Stimulated activated naive B cell treated with anti-CD40 and anti-IgM and Interleukin-4, amounts not matched to agents 10 μg/mL and 1 μg/mL and 100 μg/mL, for 72 hours (primary cell): Measurements from ENCODE around the gene UGT1A6.
"Not testable (repeated sequence)": the region's sequence is repeated elsewhere in the genome, so short reads cannot be mapped to it uniquely, and the experiment has no call there.

ENCODE experiments used
- ATAC-seq, 2 donors: fragments of 150-1000 bp; cut with Tn5 transposase; replicated peaks; 2 replicates each; pipeline ENCODE4 v1.10.0; 2021; ENCODE audit warnings: moderate library complexity in 1 of 2
- DNase-seq: peaks from one replicate; pipeline ENCODE4 v3.0.0; 2021
- H3K27ac Mint-ChIP-seq: one replicate; pipeline ENCODE4 v1.8.0; 2022; ENCODE audit warnings: mild to moderate bottlenecking, mixed read lengths
- H3K27me3 Mint-ChIP-seq, 2 donors: one replicate each; pipeline ENCODE4 v1.8.0; 2022; ENCODE audit warnings: mixed read lengths in 2 of 2
- H3K36me3 Mint-ChIP-seq, 2 donors: one replicate each; pipeline ENCODE4 v1.8.0; 2022; ENCODE audit warnings: mixed read lengths in 2 of 2, mild to moderate bottlenecking in 1 of 2
- H3K4me1 Mint-ChIP-seq, 2 donors: one replicate each; pipeline ENCODE4 v1.8.0; 2022; ENCODE audit warnings: mixed read lengths in 2 of 2, mild to moderate bottlenecking in 1 of 2
- H3K4me3 Mint-ChIP-seq, 2 donors: one replicate each; pipeline ENCODE4 v1.8.0; 2022; ENCODE audit warnings: mild to moderate bottlenecking in 2 of 2, mixed read lengths in 2 of 2, moderate library complexity in 1 of 2
- H3K9me3 Mint-ChIP-seq, 2 donors: one replicate each; pipeline ENCODE4 v1.8.0; 2022; ENCODE audit warnings: mixed read lengths in 2 of 2, mild to moderate bottlenecking in 1 of 2

The UGT1A6 gene

GRCh38 chr2:233692648-233693047 is at the start of gene UGT1A6:
Gene UGT1A6 (plus strand): TSS chr2:233692890. CDS start chr2:233693005, 115 bp downstream.
- Mint-ChIP-seq H3K9me3 (no peaks in the 10 kb centered on the region), H3K27ac (no peak within 1 kb of the TSS), H3K4me1 (peaks cover 7 to 12% of the 10 kb centered on the region in 2 donors), H3K4me3 (no peak within 1 kb of the TSS), H3K27me3 (peaks cover 4 to 11% of the 10 kb centered on the region in 2 donors), H3K36me3 (peaks cover 0 to 2% of the 10 kb centered on the region in 2 donors)
- ATAC-seq (no peak), DNase-seq (no peak)

GRCh38 chr2:233643128-233643527 is 49.6 kb upstream of the UGT1A6 start:
- Mint-ChIP-seq H3K27ac (no peak overlapping the region), H3K36me3 (peaks cover 6 to 16% of the 10 kb centered on the region in 2 donors), H3K4me3 (no peak overlapping the region), H3K4me1 (peaks cover 0 to 6% of the 10 kb centered on the region in 2 donors), H3K9me3 (peaks cover 29 to 32% of the 10 kb centered on the region in 2 donors), H3K27me3 (peaks cover 16 to 28% of the 10 kb centered on the region in 2 donors)
- DNase-seq (no peak), ATAC-seq (no peak)

DNA sequence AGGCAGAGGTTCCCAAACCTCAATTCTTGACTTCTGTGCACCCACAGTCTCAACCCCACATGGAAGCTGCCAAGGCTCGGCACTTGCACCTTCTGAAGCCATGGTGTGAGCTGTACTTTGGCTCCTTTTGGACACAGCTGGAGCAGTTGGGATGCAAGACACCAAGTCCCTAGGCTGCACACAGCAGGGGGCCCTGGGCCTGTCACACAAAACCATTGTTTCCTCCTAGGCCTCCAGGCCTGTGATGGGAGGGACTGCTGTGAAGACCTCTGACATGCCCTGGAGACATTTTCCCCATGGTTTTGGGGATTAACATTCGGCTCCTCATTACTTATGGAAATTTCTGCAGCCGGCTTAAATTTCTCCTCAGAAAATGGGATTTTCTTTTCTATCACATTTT is 46.7 kb upstream of the UGT1A6 start:
- not testable (repeated sequence) for ATAC-seq, DNase-seq, H3K4me3 Mint-ChIP-seq, H3K27ac Mint-ChIP-seq, H3K4me1 Mint-ChIP-seq
- H3K27me3 Mint-ChIP-seq = peaks cover 16 to 36% of the 10 kb centered on the region in 2 donors
- H3K9me3 Mint-ChIP-seq = peaks cover 29 to 32% of the 10 kb centered on the region in 2 donors
- H3K36me3 Mint-ChIP-seq = peaks cover 6 to 16% of the 10 kb centered on the region in 2 donors

DNA sequence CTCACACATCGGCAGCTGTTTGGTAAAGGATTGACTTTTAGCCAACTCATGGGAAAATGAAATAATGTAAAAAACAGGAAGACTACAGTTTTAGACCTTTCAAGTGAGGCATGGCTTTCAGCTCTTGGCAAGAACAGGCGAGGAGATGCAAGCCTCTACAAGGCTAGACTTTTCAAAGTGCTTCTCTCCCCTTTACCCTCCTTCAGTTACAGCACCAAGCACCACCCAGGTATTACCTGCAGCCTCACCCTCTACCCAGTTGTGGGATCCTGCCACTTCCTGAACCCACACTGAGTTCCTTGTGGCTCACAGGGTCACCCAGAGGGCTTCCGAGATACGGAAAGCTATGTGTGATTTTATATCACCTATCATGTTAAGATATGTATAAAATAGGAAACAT is 41.7 kb upstream of the UGT1A6 start:
- Mint-ChIP-seq H3K9me3 (peaks cover 15 to 16% of the 10 kb centered on the region in 2 donors), H3K27ac (no peak overlapping the region), H3K4me3 (no peak overlapping the region), H3K27me3 (peaks cover 22 to 33% of the 10 kb centered on the region in 2 donors), H3K4me1 (no peaks in the 10 kb centered on the region), H3K36me3 (peaks cover 9 to 16% of the 10 kb centered on the region in 2 donors)
- ATAC-seq (no peak), DNase-seq (no peak)

DNA sequence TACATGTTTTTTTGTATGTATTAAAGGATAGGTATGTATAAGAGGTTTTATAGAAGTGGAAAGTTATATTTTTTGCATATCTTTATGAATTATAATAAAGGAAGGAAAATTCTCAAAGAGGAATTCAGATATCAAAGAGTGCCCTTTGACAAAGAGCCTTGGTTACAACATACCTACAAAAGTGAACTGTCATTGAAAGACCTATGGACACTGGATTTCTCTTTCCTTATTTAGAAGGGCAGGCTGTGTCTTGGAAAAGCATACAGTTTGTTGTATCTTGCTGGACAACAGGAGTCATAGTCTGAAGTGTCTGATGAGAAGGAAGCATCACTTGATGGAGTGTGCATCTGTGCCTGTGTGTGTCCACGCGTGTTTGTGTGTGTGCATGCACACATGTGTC is 41.3 kb upstream of the UGT1A6 start:
- Mint-ChIP-seq H3K27ac (no peak overlapping the region), H3K27me3 (peaks cover 21 to 29% of the 10 kb centered on the region in 2 donors), H3K4me3 (no peak overlapping the region), H3K36me3 (peaks cover 7 to 14% of the 10 kb centered on the region in 2 donors), H3K9me3 (peaks cover 13% of the 10 kb centered on the region in 2 donors), H3K4me1 (no peaks in the 10 kb centered on the region)
- no peak for DNase-seq
- ATAC-seq = no peak

DNA sequence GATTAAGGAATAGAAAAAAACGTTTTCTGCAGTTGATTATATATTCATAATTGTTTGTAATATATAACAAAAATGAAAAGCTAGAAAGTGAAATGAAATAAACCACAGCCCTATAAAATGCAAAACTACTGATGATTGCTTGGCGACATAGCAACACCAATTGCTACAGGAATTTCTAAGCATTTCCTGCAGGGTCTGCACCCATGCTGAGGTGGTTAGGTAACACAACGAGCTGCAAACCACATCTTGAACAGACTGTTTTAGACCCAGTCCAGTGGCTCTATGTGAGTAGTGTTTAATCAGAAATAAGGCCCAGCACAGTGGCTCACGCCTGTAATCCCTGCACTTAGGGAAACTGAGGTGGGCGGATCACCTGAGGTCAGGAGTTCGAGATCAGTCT is 38.2 kb upstream of the UGT1A6 start:
- DNase-seq (no peak), ATAC-seq (no peak)
- peaks cover 14 to 18% of the 10 kb centered on the region in 2 donors for H3K27me3 Mint-ChIP-seq
- peaks cover 0 to 3% of the 10 kb centered on the region in 2 donors for H3K36me3 Mint-ChIP-seq
- no peaks in the 10 kb centered on the region for H3K9me3 Mint-ChIP-seq
- H3K4me3 Mint-ChIP-seq = no peak overlapping the region
- H3K4me1 Mint-ChIP-seq = no peaks in the 10 kb centered on the region
- H3K27ac Mint-ChIP-seq = no peak overlapping the region

DNA sequence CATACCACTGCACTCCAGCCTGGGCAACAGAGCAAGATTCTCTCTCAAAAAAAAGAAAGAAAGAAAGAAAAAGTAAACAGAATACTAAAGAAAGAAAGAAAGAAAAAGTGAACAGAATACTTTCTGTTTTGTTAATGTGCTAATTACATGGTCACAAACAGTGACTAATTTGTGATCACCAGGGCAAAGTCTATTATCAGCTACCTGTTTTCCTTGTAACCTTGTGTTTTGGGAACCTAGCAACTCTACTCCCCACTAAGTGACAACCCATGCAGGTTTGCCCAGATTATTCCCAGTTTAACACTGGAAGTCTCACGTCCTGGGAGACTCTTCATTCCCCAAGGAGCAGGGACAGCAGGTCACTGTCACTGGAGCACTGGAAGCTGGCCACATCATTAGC is 37.6 kb upstream of the UGT1A6 start:
- Mint-ChIP-seq H3K4me3 (no peak overlapping the region), H3K27ac (no peak overlapping the region), H3K9me3 (no peaks in the 10 kb centered on the region), H3K4me1 (no peaks in the 10 kb centered on the region), H3K27me3 (peaks cover 19 to 20% of the 10 kb centered on the region in 2 donors), H3K36me3 (peaks cover 0 to 3% of the 10 kb centered on the region in 2 donors)
- no peak for DNase-seq
- no peak for ATAC-seq

DNA sequence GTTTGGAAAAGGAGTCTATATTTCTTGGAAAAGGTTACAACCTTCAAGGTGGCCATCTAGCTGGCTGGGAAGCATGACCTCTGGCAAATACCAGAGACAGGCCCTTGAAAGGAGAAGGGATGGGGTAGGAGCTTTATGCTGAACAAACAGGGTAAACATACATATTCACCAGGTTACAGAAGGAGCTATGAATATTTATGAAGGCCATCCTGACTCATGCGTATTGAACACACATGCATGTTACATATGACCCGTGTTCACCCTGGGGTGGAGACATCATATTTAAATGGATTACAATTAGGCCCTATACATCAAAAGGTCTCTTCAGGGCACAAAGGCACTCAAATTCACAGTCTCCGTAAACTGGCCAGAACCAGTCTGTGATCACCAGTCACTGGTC is 36.7 kb upstream of the UGT1A6 start:
- not testable (repeated sequence) for H3K9me3 Mint-ChIP-seq, H3K4me3 Mint-ChIP-seq, H3K36me3 Mint-ChIP-seq, H3K27ac Mint-ChIP-seq, DNase-seq, H3K4me1 Mint-ChIP-seq, ATAC-seq
- H3K27me3 Mint-ChIP-seq = peaks cover 17 to 22% of the 10 kb centered on the region in 2 donors

- Mint-ChIP-seq H3K27ac (no peak overlapping the region), H3K36me3 (peaks cover 0 to 3% of the 10 kb centered on the region in 2 donors), H3K4me3 (no peak overlapping the region), H3K27me3 (peaks cover 22 to 26% of the 10 kb centered on the region in 2 donors), H3K4me1 (no peaks in the 10 kb centered on the region), H3K9me3 (no peaks in the 10 kb centered on the region)
- DNase-seq (no peak), ATAC-seq (no peak)
Observed at GRCh38 chr2:233656443-233656842, 36.2 kb upstream of the UGT1A6 start.

GRCh38 chr2:233658610-233659009 is 34.1 kb upstream of the UGT1A6 start:
- no peaks in the 10 kb centered on the region for H3K4me1 Mint-ChIP-seq
- H3K36me3 Mint-ChIP-seq = peaks cover 0 to 3% of the 10 kb centered on the region in 2 donors
- DNase-seq (no peak), ATAC-seq (no peak)
- H3K27ac Mint-ChIP-seq = no peak overlapping the region
- no peak overlapping the region for H3K4me3 Mint-ChIP-seq
- H3K9me3 Mint-ChIP-seq = no peaks in the 10 kb centered on the region
- H3K27me3 Mint-ChIP-seq = peaks cover 16 to 29% of the 10 kb centered on the region in 2 donors

DNA sequence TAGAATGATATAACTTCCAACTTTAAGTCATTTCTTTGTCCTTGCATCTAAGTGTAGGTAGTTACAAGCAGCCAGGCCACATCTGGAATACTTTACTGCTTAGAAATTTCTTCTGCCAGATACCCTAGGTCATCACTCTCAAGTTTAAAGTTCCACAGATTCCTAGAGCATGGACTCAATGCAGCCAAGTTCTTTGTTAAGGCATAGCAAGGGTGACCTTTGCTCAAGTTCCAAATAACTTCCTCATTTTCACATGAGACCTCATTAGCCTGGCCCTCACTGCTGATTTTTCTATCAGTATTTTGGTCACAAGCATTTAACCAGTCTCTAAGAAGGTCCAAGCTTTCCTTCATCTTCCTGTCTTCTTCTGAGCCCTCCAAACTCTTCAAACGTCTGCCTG is 28.8 kb upstream of the UGT1A6 start:
- Mint-ChIP-seq H3K27me3 (peaks cover 22 to 24% of the 10 kb centered on the region in 2 donors), H3K36me3 (no peaks in the 10 kb centered on the region), H3K4me3 (no peak overlapping the region), H3K27ac (no peak overlapping the region), H3K9me3 (peaks cover 0 to 6% of the 10 kb centered on the region in 2 donors), H3K4me1 (no peaks in the 10 kb centered on the region)
- DNase-seq = no peak
- ATAC-seq = no peak

GRCh38 chr2:233668605-233669260 is 24.0 kb upstream of the UGT1A6 start:
- no peaks in the 10 kb centered on the region for H3K4me1 Mint-ChIP-seq
- DNase-seq = no peak
- peaks cover 0 to 8% of the 10 kb centered on the region in 2 donors for H3K9me3 Mint-ChIP-seq
- no peak overlapping the region for H3K4me3 Mint-ChIP-seq
- no peak for ATAC-seq
- H3K27ac Mint-ChIP-seq = no peak overlapping the region
- peaks cover 8 to 21% of the 10 kb centered on the region in 2 donors for H3K27me3 Mint-ChIP-seq
- H3K36me3 Mint-ChIP-seq = no peaks in the 10 kb centered on the region

GRCh38 chr2:233671290-233672161 is 21.2 kb upstream of the UGT1A6 start, which contains the start of gene UGT1A9:
Gene UGT1A9 (plus strand): TSS chr2:233671898. CDS start chr2:233671935, 37 bp downstream.
- H3K27me3 Mint-ChIP-seq = peaks cover 8 to 22% of the 10 kb centered on the region in 2 donors
- H3K27ac Mint-ChIP-seq = no peak within 1 kb of the TSS
- no peak within 1 kb of the TSS for H3K4me3 Mint-ChIP-seq
- ATAC-seq = no peak
- peaks cover 0 to 8% of the 10 kb centered on the region in 2 donors for H3K9me3 Mint-ChIP-seq
- DNase-seq = no peak
- H3K4me1 Mint-ChIP-seq = no peaks in the 10 kb centered on the region
- H3K36me3 Mint-ChIP-seq = no peaks in the 10 kb centered on the region

GRCh38 chr2:233672886-233673285 is 19.8 kb upstream of the UGT1A6 start:
- Mint-ChIP-seq H3K27me3 (peaks cover 8 to 29% of the 10 kb centered on the region in 2 donors), H3K27ac (no peak overlapping the region)

More at GRCh38 chr2:233672886-233673285, 19.8 kb upstream of the UGT1A6 start:
- no peak overlapping the region for H3K4me3 Mint-ChIP-seq
- no peaks in the 10 kb centered on the region for H3K4me1 Mint-ChIP-seq
- ATAC-seq (no peak), DNase-seq (no peak)
- H3K36me3 Mint-ChIP-seq = no peaks in the 10 kb centered on the region
- H3K9me3 Mint-ChIP-seq = peaks cover 0 to 8% of the 10 kb centered on the region in 2 donors
